HFFc6 (cell line): ENCODE measurements around the gene PPM1F. TPM values are rescaled to one million over a fixed set of nuclear protein-coding genes. Genes with fewer than 3 reads are reported as not detected.
A peak's percentile ranks its signal among the peaks of the same experiment; 100 is the strongest.

Experiments used
- DNase-seq: peaks from one replicate; pipeline ENCODE4 v3.0.0-alpha.2; 2018
- H3K27ac Mint-ChIP-seq: 2 replicates; pipeline ENCODE4 v1.8.0; 2020; ENCODE audit warnings: mild to moderate bottlenecking, mixed read lengths
- H3K27me3 Mint-ChIP-seq: 2 replicates; pipeline ENCODE4 v1.8.0; 2021; ENCODE audit warnings: mild to moderate bottlenecking, moderate library complexity, mixed read lengths; ENCODE audit not compliant: insufficient read depth
- H3K36me3 Mint-ChIP-seq: 2 replicates; pipeline ENCODE4 v1.8.0; 2021; ENCODE audit warnings: low read depth, mixed read lengths
- H3K4me1 Mint-ChIP-seq: 2 replicates; pipeline ENCODE4 v1.8.0; 2020; ENCODE audit warnings: low read depth, mixed read lengths
- H3K4me3 Mint-ChIP-seq: 2 replicates; pipeline ENCODE4 v1.8.0; 2020; ENCODE audit warnings: mild to moderate bottlenecking, moderate library complexity, mixed read lengths
- H3K9me3 Mint-ChIP-seq: 2 replicates; pipeline ENCODE4 v1.8.0; 2020; ENCODE audit warnings: mild to moderate bottlenecking, mixed read lengths
- CTCF ChIP-seq: fragments of 200-600 bp; sonication (generic); IDR thresholded peaks from 2 replicates; pipeline ENCODE4 v1.5.0; 2021; ENCODE audit warnings: antibody characterized with exemption, mild to moderate bottlenecking
- total RNA-seq, 6 experiments: library from RNA; stranded (reverse); fragmentation: NEBNext Ultra II Directional; extraction: Animal tissue kit (Norgen Biotek cat#: 25700); gene quantifications; 2 replicates in 1 of 6; 3 replicates in 5 of 6; pipeline ENCODE4 v1.2.3, GENCODE V29; 2021

PPM1F gene
- total RNA-seq, 6 experiments from 2014 or later, result 56.1 to 65.3 (median 60.6) TPM

GRCh38 chr22:21937041-21937820 is 15.4 kb downstream of the PPM1F start:
- DNase-seq, result no peak
- Mint-ChIP-seq H3K4me3 (peak overlapping the region; percentile 84), H3K9me3 (no peaks in the 10 kb centered on the region), H3K36me3 (peaks cover 31% of the 10 kb centered on the region), H3K27me3 (no peaks in the 10 kb centered on the region; the same call in none of the 2 replicates), H3K27ac (peak overlapping the region; percentile 99), H3K4me1 (peaks cover 62% of the 10 kb centered on the region)
- no peak for TF ChIP-seq CTCF

- Mint-ChIP-seq H3K4me3 (peak overlapping the region; percentile 70), H3K36me3 (peaks cover 26% of the 10 kb centered on the region), H3K9me3 (no peaks in the 10 kb centered on the region), H3K4me1 (peaks cover 53% of the 10 kb centered on the region), H3K27me3 (no peaks in the 10 kb centered on the region; the same call in none of the 2 replicates), H3K27ac (peak overlapping the region; percentile 99)
- TF ChIP-seq CTCF, result no peak
- no peak for DNase-seq
These were observed 16.4 kb downstream of the PPM1F start for GRCh38 chr22:21936151-21936775.

- Mint-ChIP-seq H3K27ac (no peak overlapping the region), H3K9me3 (no peaks in the 10 kb centered on the region), H3K4me1 (peaks cover 32% of the 10 kb centered on the region), H3K36me3 (peaks cover 20% of the 10 kb centered on the region; the same call in 1 of the 2 replicates), H3K4me3 (no peak overlapping the region), H3K27me3 (no peaks in the 10 kb centered on the region; the same call in 1 of the 2 replicates)
- TF ChIP-seq CTCF, result no peak
- no peak for DNase-seq
These were observed 18.7 kb downstream of the PPM1F start for GRCh38 chr22:21933910-21934309.

GRCh38 chr22:21933413-21933812 is 19.2 kb downstream of the PPM1F start:
- DNase-seq, result no peak
- no peaks in the 10 kb centered on the region; the same call in 1 of the 2 replicates for H3K27me3 Mint-ChIP-seq
- no peak for TF ChIP-seq CTCF
- peaks cover 20% of the 10 kb centered on the region; the same call in 1 of the 2 replicates for H3K36me3 Mint-ChIP-seq
- H3K9me3 Mint-ChIP-seq, result no peaks in the 10 kb centered on the region
- peaks cover 27% of the 10 kb centered on the region for H3K4me1 Mint-ChIP-seq
- no peak overlapping the region for H3K4me3 Mint-ChIP-seq
- no peak overlapping the region for H3K27ac Mint-ChIP-seq

GRCh38 chr22:21932347-21932746 is 20.3 kb downstream of the PPM1F start:
- no peak for DNase-seq
- no peak for TF ChIP-seq CTCF
- H3K27ac Mint-ChIP-seq, result no peak overlapping the region

More at GRCh38 chr22:21932347-21932746, 20.3 kb downstream of the PPM1F start:
- Mint-ChIP-seq H3K4me3 (no peak overlapping the region), H3K36me3 (peaks cover 22% of the 10 kb centered on the region; the same call in 1 of the 2 replicates), H3K9me3 (no peaks in the 10 kb centered on the region), H3K4me1 (peaks cover 16% of the 10 kb centered on the region), H3K27me3 (no peaks in the 10 kb centered on the region; the same call in 1 of the 2 replicates)
